ENCODE data around the gene FRMD7. TPM values are rescaled to one million over a fixed set of nuclear protein-coding genes. Genes with fewer than 3 reads are reported as not detected.

The FRMD7 gene
- total and polyA plus RNA-seq, 4 donors: 0.03 TPM; not detected in 3

GRCh38 chrX:132088864-132089263, 39.0 kb downstream of the FRMD7 start:
- no peaks in the 10 kb centered on the region for H3K36me3 ChIP-seq (ENCODE audit: control insufficient read depth in 4 of 4, insufficient read depth in 4 of 4, low read length in 4 of 4)
- H3K9me3 ChIP-seq (ENCODE audit: control insufficient read depth in 4 of 4, insufficient read depth in 3 of 4, low read length in 3 of 4): peaks cover 0 to 3% (median 0%) of the 10 kb centered on the region in 4 donors
- H3K4me3 ChIP-seq: no peak overlapping the region
- no peak overlapping the region for H3K9ac ChIP-seq (ENCODE audit: insufficient read depth in 1 of 2, low read length in 2 of 2)
- DNase-seq (no peak), ATAC-seq (ENCODE audit: insufficient read depth, low FRiP score) (no peak)
- TF ChIP-seq CTCF (IDR thresholded peaks at IDR 0.05; ENCODE audit: control extremely low read depth, extremely low read depth): no peak
- H3K4me1 ChIP-seq (ENCODE audit: control insufficient read depth in 5 of 5, insufficient read depth in 5 of 5, low read length in 5 of 5): no peaks in the 10 kb centered on the region
- H3K27ac ChIP-seq (ENCODE audit: low read depth in 1 of 2, low read length in 1 of 2): no peak overlapping the region
- peaks cover 9 to 57% (median 34%) of the 10 kb centered on the region in 3 donors for H3K27me3 ChIP-seq (ENCODE audit: control insufficient read depth in 3 of 3, insufficient read depth in 3 of 3, low read length in 2 of 3)

- Histone ChIP-seq H3K36me3 (ENCODE audit: control insufficient read depth in 4 of 4, insufficient read depth in 4 of 4, low read length in 4 of 4) (no peaks in the 10 kb centered on the region), H3K4me3 (no peak overlapping the region), H3K27me3 (ENCODE audit: control insufficient read depth in 3 of 3, insufficient read depth in 3 of 3, low read length in 2 of 3) (peaks cover 13 to 60% (median 35%) of the 10 kb centered on the region in 3 donors), H3K9ac (ENCODE audit: insufficient read depth in 1 of 2, low read length in 2 of 2) (no peak overlapping the region), H3K27ac (ENCODE audit: low read depth in 1 of 2, low read length in 1 of 2) (no peak overlapping the region), H3K4me1 (ENCODE audit: control insufficient read depth in 5 of 5, insufficient read depth in 5 of 5, low read length in 5 of 5) (no peaks in the 10 kb centered on the region), H3K9me3 (ENCODE audit: control insufficient read depth in 4 of 4, insufficient read depth in 3 of 4, low read length in 3 of 4) (peaks cover 0 to 3% (median 0%) of the 10 kb centered on the region in 4 donors)
- DNase-seq: no peak
- TF ChIP-seq CTCF (IDR thresholded peaks at IDR 0.05; ENCODE audit: control extremely low read depth, extremely low read depth): no peak
- ATAC-seq (ENCODE audit: insufficient read depth, low FRiP score): no peak
- 43 to 82% methylated on average over 2 of the region's 2 CpGs for WGBS, 2 donors
Measured at GRCh38 chrX:132086672-132087071, 41.1 kb downstream of the FRMD7 start.

- DNase-seq (no peak), ATAC-seq (ENCODE audit: insufficient read depth, low FRiP score) (no peak)
- peaks cover 13 to 57% (median 31%) of the 10 kb centered on the region in 3 donors for H3K27me3 ChIP-seq (ENCODE audit: control insufficient read depth in 3 of 3, insufficient read depth in 3 of 3, low read length in 2 of 3)
- no peaks in the 10 kb centered on the region for H3K4me1 ChIP-seq (ENCODE audit: control insufficient read depth in 5 of 5, insufficient read depth in 5 of 5, low read length in 5 of 5)
- no peak overlapping the region for H3K27ac ChIP-seq (ENCODE audit: low read depth in 1 of 2, low read length in 1 of 2)
- TF ChIP-seq CTCF (IDR thresholded peaks at IDR 0.05; ENCODE audit: control extremely low read depth, extremely low read depth): no peak
- no peak overlapping the region for H3K9ac ChIP-seq (ENCODE audit: insufficient read depth in 1 of 2, low read length in 2 of 2)
- no peak overlapping the region for H3K4me3 ChIP-seq
- H3K36me3 ChIP-seq (ENCODE audit: control insufficient read depth in 4 of 4, insufficient read depth in 4 of 4, low read length in 4 of 4): no peaks in the 10 kb centered on the region
- H3K9me3 ChIP-seq (ENCODE audit: control insufficient read depth in 4 of 4, insufficient read depth in 3 of 4, low read length in 3 of 4): peaks cover 0 to 3% (median 0%) of the 10 kb centered on the region in 4 donors
- WGBS, 2 donors: 19 to 24% methylated on average over 3 of the region's 3 CpGs
Measured at GRCh38 chrX:132085786-132086185, 42.0 kb downstream of the FRMD7 start.

- WGBS, 2 donors: 74 to 95% methylated on average over 3 of the region's 3 CpGs
- Histone ChIP-seq H3K9ac (ENCODE audit: insufficient read depth in 1 of 2, low read length in 2 of 2) (no peak overlapping the region), H3K27me3 (ENCODE audit: control insufficient read depth in 3 of 3, insufficient read depth in 3 of 3, low read length in 2 of 3) (peaks cover 4 to 75% (median 16%) of the 10 kb centered on the region in 3 donors), H3K4me1 (ENCODE audit: control insufficient read depth in 5 of 5, insufficient read depth in 5 of 5, low read length in 5 of 5) (no peaks in the 10 kb centered on the region), H3K9me3 (ENCODE audit: control insufficient read depth in 4 of 4, insufficient read depth in 3 of 4, low read length in 3 of 4) (no peaks in the 10 kb centered on the region), H3K27ac (ENCODE audit: low read depth in 1 of 2, low read length in 1 of 2) (no peak overlapping the region), H3K4me3 (no peak overlapping the region), H3K36me3 (ENCODE audit: control insufficient read depth in 4 of 4, insufficient read depth in 4 of 4, low read length in 4 of 4) (no peaks in the 10 kb centered on the region)
- ATAC-seq (ENCODE audit: insufficient read depth, low FRiP score) (no peak), DNase-seq (no peak)
- TF ChIP-seq CTCF (IDR thresholded peaks at IDR 0.05; ENCODE audit: control extremely low read depth, extremely low read depth): no peak
Measured at GRCh38 chrX:132077912-132078311, 49.9 kb downstream of the FRMD7 start.

Data from lung (tissue), 12 donors.